Calu3 (cell line): ENCODE data around the gene GALP. TPM values are rescaled to one million over a fixed set of nuclear protein-coding genes. Genes with fewer than 3 reads are reported as not detected.

Experiments
- BruUV-seq: library from RNA; stranded (reverse); fragments of 400-500 nt; replicated peaks from 2 replicates; lab custom pipeline; 2021; lab: Mats Ljungman, UMichigan
- CTCF ChIA-PET: fragments of 300-600 bp; sonication (Branson Sonifier 250); formaldehyde crosslinking; loops from one replicate; lab custom pipeline; 2022; ENCODE audit warnings: antibody characterized with exemption; lab: Charles Lee
- DNase-seq: peaks from one replicate; pipeline ENCODE4 v3.0.0; 2022
- H3K27ac Mint-ChIP-seq: one replicate; pipeline ENCODE4 v1.8.0; 2022; ENCODE audit warnings: mixed read lengths; ENCODE audit not compliant: unreplicated experiment
- H3K27me3 Mint-ChIP-seq: one replicate; pipeline ENCODE4 v1.8.0; 2022; ENCODE audit warnings: mixed read lengths; ENCODE audit not compliant: unreplicated experiment
- H3K36me3 Mint-ChIP-seq: one replicate; pipeline ENCODE4 v1.8.0; 2022; ENCODE audit warnings: mild to moderate bottlenecking, moderate library complexity, mixed read lengths; ENCODE audit not compliant: insufficient read depth, unreplicated experiment
- H3K4me1 Mint-ChIP-seq: one replicate; pipeline ENCODE4 v1.8.0; 2022; ENCODE audit warnings: mild to moderate bottlenecking, low read depth, mixed read lengths; ENCODE audit not compliant: unreplicated experiment
- H3K4me3 Mint-ChIP-seq: one replicate; pipeline ENCODE4 v1.8.0; 2022; ENCODE audit warnings: mild to moderate bottlenecking, low read depth, moderate library complexity, mixed read lengths; ENCODE audit not compliant: unreplicated experiment
- H3K9me3 Mint-ChIP-seq: one replicate; pipeline ENCODE4 v1.8.0; 2022; ENCODE audit warnings: low read depth, mixed read lengths; ENCODE audit not compliant: unreplicated experiment
- intact Hi-C: fragments of 100-400 bp; cut with micrococcal nuclease; formaldehyde crosslinking; loops from one replicate; pipeline ENCODE4 v1.10.0; 2022; ENCODE audit not compliant: unreplicated experiment
- total RNA-seq: library from RNA; stranded (reverse); gene quantifications from 2 replicates; pipeline ENCODE4 v1.2.3, GENCODE V29; 2022
- TF ChIP-seq, protein P1 (sequence below): fragments of 200-600 bp; IDR thresholded peaks from one replicate; pipeline ENCODE4 v1.8.0; 2022; ENCODE audit warnings: antibody characterized with exemption; ENCODE audit not compliant: unreplicated experiment

Gene GALP
- total RNA-seq, 1 experiment from 2014 or later, result not detected

DNA sequence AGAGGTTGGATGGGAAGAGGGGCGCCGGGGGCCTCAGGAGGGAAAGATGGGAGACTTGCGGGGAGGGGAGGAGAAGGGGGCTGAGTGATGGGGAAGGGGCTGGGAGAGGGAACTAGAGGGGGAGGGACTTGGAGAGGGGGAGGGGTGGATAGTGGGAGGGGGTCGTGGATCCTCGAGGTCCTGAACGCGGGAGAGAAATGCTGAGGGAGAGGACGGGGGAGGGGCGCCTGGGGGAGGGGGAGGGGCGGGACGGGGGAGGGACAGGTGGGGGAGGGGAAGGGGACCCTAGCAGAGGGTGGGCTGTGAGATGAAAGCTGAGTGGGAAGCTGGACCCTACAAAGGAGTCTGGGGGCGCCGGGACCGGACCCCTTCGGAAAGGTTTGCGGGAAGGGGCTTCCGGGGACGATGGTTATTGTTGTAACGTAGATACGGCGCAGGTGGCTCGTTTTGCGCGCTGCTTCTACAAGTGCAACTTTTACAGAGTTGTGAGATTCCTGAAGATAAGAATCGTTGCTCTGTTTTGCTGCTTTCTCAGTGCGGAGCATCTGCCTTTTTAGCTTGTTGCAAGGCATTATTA is 34.3 kb upstream of the GALP start:
- Mint-ChIP-seq H3K27me3 (no peaks in the 10 kb centered on the region), H3K9me3 (no peaks in the 10 kb centered on the region), H3K27ac (peak overlapping the region; percentile 89), H3K4me1 (peaks cover 50% of the 10 kb centered on the region), H3K4me3 (peak overlapping the region; percentile 67), H3K36me3 (peaks cover 44% of the 10 kb centered on the region)
- no TSS peak for BruUV-seq
- CTCF ChIA-PET, result interaction anchor here (0.6 to 1.5 kb wide), 7 partner anchors 11 to 622 kb away, joined by 3 to 7 read pairs (median 5); no protein-coding TSS in a partner anchor
- intact Hi-C loops, result loop anchor here (5.0 kb wide), 1 partner anchor 49 kb away; no protein-coding TSS in a partner anchor
- DNase-seq, result no peak
- TF ChIP-seq, protein P1, sequence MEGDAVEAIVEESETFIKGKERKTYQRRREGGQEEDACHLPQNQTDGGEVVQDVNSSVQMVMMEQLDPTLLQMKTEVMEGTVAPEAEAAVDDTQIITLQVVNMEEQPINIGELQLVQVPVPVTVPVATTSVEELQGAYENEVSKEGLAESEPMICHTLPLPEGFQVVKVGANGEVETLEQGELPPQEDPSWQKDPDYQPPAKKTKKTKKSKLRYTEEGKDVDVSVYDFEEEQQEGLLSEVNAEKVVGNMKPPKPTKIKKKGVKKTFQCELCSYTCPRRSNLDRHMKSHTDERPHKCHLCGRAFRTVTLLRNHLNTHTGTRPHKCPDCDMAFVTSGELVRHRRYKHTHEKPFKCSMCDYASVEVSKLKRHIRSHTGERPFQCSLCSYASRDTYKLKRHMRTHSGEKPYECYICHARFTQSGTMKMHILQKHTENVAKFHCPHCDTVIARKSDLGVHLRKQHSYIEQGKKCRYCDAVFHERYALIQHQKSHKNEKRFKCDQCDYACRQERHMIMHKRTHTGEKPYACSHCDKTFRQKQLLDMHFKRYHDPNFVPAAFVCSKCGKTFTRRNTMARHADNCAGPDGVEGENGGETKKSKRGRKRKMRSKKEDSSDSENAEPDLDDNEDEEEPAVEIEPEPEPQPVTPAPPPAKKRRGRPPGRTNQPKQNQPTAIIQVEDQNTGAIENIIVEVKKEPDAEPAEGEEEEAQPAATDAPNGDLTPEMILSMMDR, result no peak

DNA sequence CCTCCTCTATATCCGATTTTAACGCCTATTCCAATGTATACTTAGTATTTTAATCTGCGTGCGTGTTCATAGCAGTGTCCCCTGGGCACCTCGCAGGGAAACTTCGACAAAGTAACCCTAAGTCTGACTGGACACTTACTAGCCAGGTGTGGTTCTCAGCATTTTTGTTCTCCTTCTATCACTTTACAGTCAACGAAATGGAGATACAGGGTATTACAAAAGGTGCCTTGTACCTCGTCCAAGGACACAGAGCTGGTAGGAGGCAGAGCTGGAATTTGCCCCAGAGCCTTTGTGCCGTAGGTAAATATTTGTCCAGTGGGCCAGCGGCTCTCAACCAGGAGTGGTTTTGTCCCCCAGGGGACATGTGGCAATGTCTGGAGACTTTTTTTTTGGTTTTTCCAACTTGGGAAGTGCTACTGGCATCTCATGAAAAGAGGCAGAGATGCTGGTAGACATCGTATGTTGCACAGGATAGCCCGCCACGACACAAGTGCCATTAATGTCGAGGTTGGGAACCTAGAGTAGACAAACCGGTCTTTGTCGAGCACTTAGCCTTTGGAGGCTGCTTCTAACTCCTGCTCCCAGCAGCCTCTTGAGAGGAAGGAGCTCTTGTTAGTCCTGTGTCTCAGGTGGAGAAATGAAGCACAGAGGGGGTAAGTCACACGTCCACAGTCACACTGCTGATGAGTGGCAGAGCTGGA is 33.6 kb upstream of the GALP start:
- intact Hi-C loops, result loop anchor here (1.0 to 5.0 kb wide), 2 partner anchors 37 to 50 kb away; no protein-coding TSS in a partner anchor
- Mint-ChIP-seq H3K27me3 (no peaks in the 10 kb centered on the region), H3K36me3 (peaks cover 50% of the 10 kb centered on the region), H3K4me3 (peak overlapping the region; percentile 67), H3K27ac (peak overlapping the region; percentile 89), H3K4me1 (peaks cover 46% of the 10 kb centered on the region), H3K9me3 (no peaks in the 10 kb centered on the region)
- TSS peak; percentile 53 for BruUV-seq
- peak; percentile 62 for DNase-seq
- CTCF ChIA-PET, result interaction anchor here (0.6 to 1.4 kb wide), 6 partner anchors 10 to 34 kb away, joined by 3 to 5 read pairs (median 4); partner anchors contain the start of gene ZNF787
- TF ChIP-seq, protein P1, result no peak

DNA sequence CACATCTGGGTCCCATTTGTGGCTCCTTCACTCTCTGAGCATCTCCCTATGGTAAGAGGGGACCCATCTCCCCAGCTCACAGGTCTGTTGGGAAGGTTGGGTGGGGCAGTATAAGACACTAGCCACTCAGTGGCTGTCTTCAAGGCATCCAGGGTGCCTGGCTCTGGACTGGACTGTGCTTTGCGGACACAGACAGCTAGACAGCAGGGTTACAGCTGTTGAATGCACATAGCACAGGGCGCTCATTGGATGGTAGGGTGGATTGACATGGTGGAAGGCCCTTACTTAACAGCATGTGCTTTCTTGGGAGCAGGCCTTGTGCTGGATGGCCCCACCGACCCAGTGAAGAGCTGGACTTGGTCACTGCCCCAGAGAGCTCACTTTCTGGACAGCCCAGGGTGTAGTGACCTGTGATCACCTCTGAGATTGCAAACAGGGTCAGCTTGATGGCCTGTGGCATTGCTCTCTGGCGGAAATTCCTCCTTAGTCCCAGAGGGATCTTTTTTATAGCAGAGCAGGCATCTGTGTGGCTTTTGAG is 32.8 kb upstream of the GALP start:
- no peaks in the 10 kb centered on the region for H3K9me3 Mint-ChIP-seq
- peak overlapping the region; percentile 89 for H3K27ac Mint-ChIP-seq
- intact Hi-C loops, result loop anchor here (1.0 to 5.0 kb wide), 2 partner anchors 38 to 51 kb away; no protein-coding TSS in a partner anchor
- TF ChIP-seq, protein P1, result no peak
- no peak for DNase-seq
- peaks cover 57% of the 10 kb centered on the region for H3K36me3 Mint-ChIP-seq
- CTCF ChIA-PET, result interaction anchor here (0.6 to 1.4 kb wide), 5 partner anchors 9 to 29 kb away, joined by 3 to 4 read pairs (median 4); partner anchors contain the start of gene ZNF787
- peaks cover 39% of the 10 kb centered on the region for H3K4me1 Mint-ChIP-seq
- BruUV-seq, result no TSS peak
- peak overlapping the region; percentile 67 for H3K4me3 Mint-ChIP-seq
- H3K27me3 Mint-ChIP-seq, result no peaks in the 10 kb centered on the region

DNA sequence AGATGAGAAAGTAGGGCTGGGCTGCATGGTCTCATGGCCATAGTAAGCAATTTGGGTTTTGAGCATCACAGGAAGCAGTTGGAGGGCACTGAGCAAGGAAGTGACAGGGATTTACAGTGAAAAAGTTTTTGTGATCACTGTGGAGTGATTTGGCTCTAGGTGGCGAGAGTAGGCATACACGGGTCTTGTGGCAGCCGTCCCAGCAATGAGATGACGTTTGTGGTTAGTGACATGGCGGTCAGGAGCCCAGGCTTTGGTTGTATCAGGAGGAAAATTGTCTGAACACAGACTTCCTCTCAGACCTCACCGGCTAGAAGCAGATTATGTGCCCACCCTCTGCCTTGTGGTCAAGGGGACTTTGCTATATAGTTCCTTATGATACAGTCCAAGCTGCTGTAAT is 31.4 kb upstream of the GALP start:
- H3K4me1 Mint-ChIP-seq, result peaks cover 27% of the 10 kb centered on the region
- intact Hi-C loops, result loop anchor here (5.0 kb wide), 1 partner anchor 52 kb away; no protein-coding TSS in a partner anchor
- TF ChIP-seq, protein P1, result no peak
- no peak overlapping the region for H3K27ac Mint-ChIP-seq
- CTCF ChIA-PET, result no interaction called here
- DNase-seq, result no peak
- H3K9me3 Mint-ChIP-seq, result no peaks in the 10 kb centered on the region
- H3K4me3 Mint-ChIP-seq, result no peak overlapping the region
- BruUV-seq, result no TSS peak
- H3K27me3 Mint-ChIP-seq, result no peaks in the 10 kb centered on the region
- peaks cover 68% of the 10 kb centered on the region for H3K36me3 Mint-ChIP-seq
